Small intestine (tissue), 7 donors: ENCODE measurements around the gene KRT8. TPM values are rescaled to one million over a fixed set of nuclear protein-coding genes. Genes with fewer than 3 reads are reported as not detected.
"Not testable (repeated sequence)": the region's sequence is repeated elsewhere in the genome, so short reads cannot be mapped to it uniquely, and the experiment has no call there.

ENCODE experiments used
- DNase-seq, 2 donors: peaks; one replicate each; pipeline versions ENCODE4 v3.0.0 to v3.0.0-alpha.2; 2013
- FAIRE-seq: peaks from 2 replicates; lab custom pipeline; 2012; peaks lifted over from hg19 to GRCh38; lab: Jason Lieb, UNC
- H3K27ac ChIP-seq, 3 donors: one replicate each; pipeline ENCODE4 v1.5.1; 2013; ENCODE audit warnings: low read length in 2 of 3, mild to moderate bottlenecking in 2 of 3, control low read depth in 1 of 3, inconsistent platforms in 1 of 3, low read depth in 1 of 3, moderate library complexity in 1 of 3
- H3K27me3 ChIP-seq, 3 donors: one replicate each; pipeline ENCODE4 v1.6.1; 2013; ENCODE audit warnings: low read length in 3 of 3, inconsistent platforms in 1 of 3; ENCODE audit not compliant: control insufficient read depth in 3 of 3, insufficient read depth in 3 of 3
- H3K36me3 ChIP-seq, 3 donors: one replicate each; pipeline ENCODE4 v1.6.1; 2013; ENCODE audit warnings: low read length in 3 of 3, inconsistent platforms in 1 of 3, low read depth in 1 of 3, mild to moderate bottlenecking in 1 of 3, moderate library complexity in 1 of 3; ENCODE audit not compliant: control insufficient read depth in 3 of 3, insufficient read depth in 2 of 3
- H3K4me1 ChIP-seq, 3 donors: one replicate each; pipeline ENCODE4 v1.6.1; 2013; ENCODE audit warnings: low read length in 2 of 3, inconsistent platforms in 1 of 3, low read depth in 1 of 3, mild to moderate bottlenecking in 1 of 3, moderate library complexity in 1 of 3; ENCODE audit not compliant: control insufficient read depth in 3 of 3, insufficient read depth in 2 of 3
- H3K4me3 ChIP-seq, 3 donors: one replicate each; pipeline ENCODE4 v1.5.1; 2013; ENCODE audit warnings: low read length in 3 of 3, control low read depth in 1 of 3, inconsistent platforms in 1 of 3, low read depth in 1 of 3, mild to moderate bottlenecking in 1 of 3, moderate library complexity in 1 of 3
- H3K9me3 ChIP-seq, 2 donors: one replicate each; pipeline ENCODE4 v1.6.1; 2013; ENCODE audit warnings: low read depth in 1 of 2, low read length in 1 of 2; ENCODE audit not compliant: control insufficient read depth in 2 of 2, insufficient read depth in 1 of 2
- WGBS, 3 donors: extraction: QIAGEN DNeasy Blood & Tissue Kit; methylation state at CpG; one replicate each; pipeline ENCODE4 v1.1.7; 2013; 5-methylcytosine and 5-hydroxymethylcytosine counted together
- polyA plus RNA-seq, 4 donors: library from polyadenylated mRNA; stranded (reverse) in 3 of 4; unstranded in 1 of 4; fragments of 200-250 nt in 3 of 4; fragments of 120-200 nt in 1 of 4; gene quantifications; one replicate each; pipeline versions ENCODE4 v1.2.1 to v1.2.3, GENCODE V29; 2013
- donor health status: healthy with polysubstance abuse.
- donor health status: control.
- donor health status: control.
- donor health status: Bipolar disorder and iron deficiency.
- donor health status: healthy.

The KRT8 gene
- polyA plus RNA-seq, 4 donors, result 1,795 to 3,002 (median 2,423) TPM

DNA sequence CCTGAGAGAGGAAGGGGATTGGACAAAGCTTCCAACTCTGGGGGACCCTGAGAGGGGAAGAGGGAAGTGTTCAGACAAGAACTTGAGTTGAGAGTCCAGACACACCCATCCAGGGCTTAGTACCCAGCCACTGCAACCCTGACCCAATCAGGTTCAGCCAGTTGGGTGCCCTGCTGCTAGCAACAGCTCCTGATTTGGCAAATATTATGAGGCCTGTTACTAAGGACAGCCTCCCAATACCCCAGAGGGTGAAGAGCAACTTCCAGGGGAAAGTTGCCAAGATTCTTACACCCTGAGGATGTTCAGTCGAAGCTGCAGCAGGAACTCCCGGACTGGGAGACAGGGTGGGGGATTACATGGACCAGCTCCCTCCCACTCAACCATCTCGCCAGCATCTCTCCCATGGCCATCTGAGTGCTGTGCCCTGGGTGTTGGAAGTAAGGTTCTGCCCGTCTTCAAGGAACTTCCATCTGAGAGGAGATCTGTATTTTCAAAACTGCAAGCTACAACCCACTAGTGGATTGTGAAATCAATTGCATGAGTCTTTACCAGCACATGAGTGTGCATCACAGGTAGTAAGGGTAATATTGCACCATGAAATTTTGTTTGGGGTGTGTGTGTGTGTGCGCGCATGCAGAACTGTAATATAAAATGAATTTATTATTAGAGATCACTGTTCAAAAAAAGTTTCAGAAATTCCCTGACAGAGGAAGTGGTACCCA, 44.6 kb downstream of the KRT8 start:
- peak; percentile 88 to 90 for DNase-seq
- peaks cover 0 to 14% (median 8%) of the 10 kb centered on the region in 3 donors for H3K4me1 ChIP-seq
- H3K27ac ChIP-seq, result peak overlapping the region in 1 of 3 donors; percentile 67
- FAIRE-seq, result no peak
- no peaks in the 10 kb centered on the region for H3K36me3 ChIP-seq
- no peaks in the 10 kb centered on the region for H3K27me3 ChIP-seq
- H3K9me3 ChIP-seq, result peaks cover 0 to 4% of the 10 kb centered on the region in 2 donors
- WGBS, 3 donors, result 37 to 58% (median 57%) methylated on average over 6 of the region's 6 CpGs
- no peak overlapping the region for H3K4me3 ChIP-seq

GRCh38 chr12:52857500-52857899, 47.4 kb downstream of the KRT8 start:
- FAIRE-seq, result no peak
- Histone ChIP-seq H3K36me3 (no peaks in the 10 kb centered on the region), H3K27me3 (peaks cover 0 to 2% (median 0%) of the 10 kb centered on the region in 3 donors), H3K4me1 (peaks cover 0 to 14% (median 8%) of the 10 kb centered on the region in 3 donors), H3K4me3 (no peak overlapping the region), H3K9me3 (peaks cover 0 to 4% of the 10 kb centered on the region in 2 donors), H3K27ac (no peak overlapping the region)
- DNase-seq, result no peak
- 90 to 92% (median 92%) methylated on average over 3 of the region's 3 CpGs for WGBS, 3 donors

DNA sequence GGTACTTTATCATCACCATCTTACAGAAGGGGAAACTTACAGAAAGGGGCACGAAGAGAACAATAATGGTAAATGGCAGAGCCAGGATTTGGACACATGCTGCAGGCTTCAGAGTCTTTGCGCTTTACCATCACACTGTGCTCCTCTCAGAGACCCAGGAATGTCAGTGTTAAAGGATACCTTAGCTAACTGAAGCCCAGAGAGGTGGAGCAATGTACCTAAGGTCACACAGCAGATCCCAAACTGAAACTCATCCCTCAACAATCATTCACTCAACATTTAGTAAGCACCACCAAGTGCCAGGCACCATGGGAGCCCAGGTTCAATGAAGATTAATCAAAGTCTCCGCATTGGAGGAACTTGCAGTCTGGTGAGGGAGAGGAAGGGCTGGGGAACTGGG, 48.1 kb downstream of the KRT8 start:
- Histone ChIP-seq H3K4me1 (peaks cover 0 to 14% (median 8%) of the 10 kb centered on the region in 3 donors), H3K27me3 (peaks cover 0 to 2% (median 0%) of the 10 kb centered on the region in 3 donors), H3K36me3 (no peaks in the 10 kb centered on the region), H3K4me3 (no peak overlapping the region), H3K9me3 (peaks cover 0 to 4% of the 10 kb centered on the region in 2 donors), H3K27ac (no peak overlapping the region)
- 79 to 87% (median 85%) methylated on average over 3 of the region's 3 CpGs for WGBS, 3 donors
- FAIRE-seq (no peak), DNase-seq (no peak)

DNA sequence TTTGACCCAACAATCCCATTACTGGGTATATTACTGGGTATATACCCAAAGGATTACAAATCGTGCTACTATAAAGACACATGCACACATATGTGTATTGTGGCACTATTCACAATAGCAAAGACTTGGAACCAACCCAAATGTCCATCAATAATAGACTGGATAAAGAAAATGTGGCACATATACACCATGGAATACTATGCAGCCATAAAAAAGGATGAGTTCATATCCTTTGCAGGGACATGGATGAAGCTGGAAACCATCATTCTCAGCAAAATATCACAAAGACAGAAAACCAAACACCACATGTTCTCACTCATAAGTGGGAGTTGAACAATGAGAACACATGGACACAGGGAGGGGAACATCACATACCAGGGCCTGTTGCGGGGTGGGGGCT, 48.8 kb downstream of the KRT8 start:
- not testable (repeated sequence) for H3K27me3 ChIP-seq, H3K36me3 ChIP-seq, H3K27ac ChIP-seq, DNase-seq, FAIRE-seq, H3K9me3 ChIP-seq, H3K4me3 ChIP-seq
- H3K4me1 ChIP-seq, result peaks cover 0 to 14% (median 8%) of the 10 kb centered on the region in 3 donors
- WGBS, 3 donors, result 98 to 99% (median 98%) methylated on average over 2 of the region's 2 CpGs

- Histone ChIP-seq H3K4me3 (no peak overlapping the region), H3K4me1 (no peaks in the 10 kb centered on the region), H3K36me3 (no peaks in the 10 kb centered on the region), H3K27me3 (peaks cover 0 to 8% (median 0%) of the 10 kb centered on the region in 3 donors), H3K27ac (no peak overlapping the region), H3K9me3 (no peaks in the 10 kb centered on the region)
- FAIRE-seq, result no peak
- no peak for DNase-seq
Observed at GRCh38 chr12:52851787-52852186, 53.1 kb downstream of the KRT8 start.

GRCh38 chr12:52850681-52851080, 54.2 kb downstream of the KRT8 start:
- WGBS, 3 donors, result 74 to 84% (median 79%) methylated on average over 5 of the region's 5 CpGs
- no peak for DNase-seq
- Histone ChIP-seq H3K27me3 (peaks cover 0 to 8% (median 0%) of the 10 kb centered on the region in 3 donors), H3K9me3 (no peaks in the 10 kb centered on the region), H3K36me3 (no peaks in the 10 kb centered on the region), H3K4me1 (no peaks in the 10 kb centered on the region), H3K27ac (no peak overlapping the region), H3K4me3 (no peak overlapping the region)
- FAIRE-seq, result no peak

DNA sequence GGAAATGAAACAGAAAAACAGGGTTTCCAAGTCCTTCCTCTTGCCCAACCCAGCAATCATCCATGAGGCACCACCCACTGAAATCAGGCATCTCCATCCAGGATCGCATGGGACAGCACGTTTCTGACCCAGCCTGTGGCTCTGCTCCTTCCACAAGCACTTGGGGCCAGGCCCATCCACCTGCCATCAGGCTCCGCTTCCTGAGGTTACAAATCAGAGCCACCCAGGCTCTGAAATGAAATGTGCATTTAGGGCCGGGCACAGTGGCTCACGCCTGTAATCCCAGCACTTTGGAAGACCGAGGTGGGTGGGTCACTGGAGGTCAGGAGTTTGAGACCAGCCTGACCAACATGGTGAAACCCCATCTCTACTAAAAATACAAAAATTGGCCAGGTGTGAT, 55.4 kb downstream of the KRT8 start:
- no peak overlapping the region for H3K27ac ChIP-seq
- no peaks in the 10 kb centered on the region for H3K4me1 ChIP-seq
- H3K9me3 ChIP-seq, result no peaks in the 10 kb centered on the region
- 78 to 88% (median 85%) methylated on average over 6 of the region's 6 CpGs for WGBS, 3 donors
- DNase-seq (no peak), FAIRE-seq (no peak)
- H3K4me3 ChIP-seq, result no peak overlapping the region
- peaks cover 0 to 8% (median 0%) of the 10 kb centered on the region in 3 donors for H3K27me3 ChIP-seq
- no peaks in the 10 kb centered on the region for H3K36me3 ChIP-seq

DNA sequence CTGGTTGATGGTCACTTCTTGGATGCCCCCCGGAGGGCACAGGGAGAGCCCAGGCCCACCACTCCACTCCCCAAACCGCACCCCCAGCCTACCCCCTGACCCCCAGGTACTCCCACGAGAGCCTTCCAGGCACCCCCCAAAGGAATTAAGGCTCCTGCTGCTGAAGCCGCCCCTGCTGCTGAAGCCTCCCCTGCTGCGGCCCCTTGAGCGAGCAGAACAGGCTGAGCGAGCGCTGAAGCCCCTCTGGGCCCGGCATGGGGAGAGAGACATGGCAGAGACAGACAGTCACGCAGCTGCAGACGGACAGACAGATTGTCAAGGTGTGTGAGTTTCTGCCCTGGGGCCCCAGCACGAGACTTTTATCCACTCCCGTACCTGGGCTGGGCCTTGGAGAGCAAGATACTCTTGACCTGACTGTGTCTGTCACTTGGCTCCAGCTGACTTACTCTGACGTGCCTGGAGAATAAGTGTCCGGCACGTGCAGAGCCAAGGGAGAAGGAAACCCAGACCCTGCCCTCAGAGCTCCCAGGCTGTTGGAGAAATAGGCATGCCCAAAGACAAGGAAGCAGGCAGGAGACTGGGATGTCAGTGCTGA, 56.1 kb downstream of the KRT8 start, which contains the start of gene KRT78:
Gene KRT78, minus strand, starts transcription at position 334 of the 595 bp plus-strand sequence. Its CDS starts 64 bp downstream, at position 270.
- FAIRE-seq (no peak), DNase-seq (no peak)
- no peak within 1 kb of the TSS for H3K4me3 ChIP-seq
- no peak within 1 kb of the TSS for H3K27ac ChIP-seq
- H3K4me1 ChIP-seq, result no peaks in the 10 kb centered on the region
- no peaks in the 10 kb centered on the region for H3K36me3 ChIP-seq
- no peaks in the 10 kb centered on the region for H3K9me3 ChIP-seq
- peaks cover 0 to 7% (median 0%) of the 10 kb centered on the region in 3 donors for H3K27me3 ChIP-seq
- 80 to 85% (median 84%) methylated on average over 16 of the region's 16 CpGs for WGBS, 3 donors
